Measurements from ENCODE around the gene UBA52. TPM values are rescaled to one million over a fixed set of nuclear protein-coding genes. Genes with fewer than 3 reads are reported as not detected.
A peak's percentile ranks its signal among the peaks of the same experiment; 100 is the strongest.
"Not testable (repeated sequence)": the region's sequence is repeated elsewhere in the genome, so short reads cannot be mapped to it uniquely, and the experiment has no call there.

Gene UBA52
- total RNA-seq, 1 donor from 2014 or later: 1,121 TPM

DNA sequence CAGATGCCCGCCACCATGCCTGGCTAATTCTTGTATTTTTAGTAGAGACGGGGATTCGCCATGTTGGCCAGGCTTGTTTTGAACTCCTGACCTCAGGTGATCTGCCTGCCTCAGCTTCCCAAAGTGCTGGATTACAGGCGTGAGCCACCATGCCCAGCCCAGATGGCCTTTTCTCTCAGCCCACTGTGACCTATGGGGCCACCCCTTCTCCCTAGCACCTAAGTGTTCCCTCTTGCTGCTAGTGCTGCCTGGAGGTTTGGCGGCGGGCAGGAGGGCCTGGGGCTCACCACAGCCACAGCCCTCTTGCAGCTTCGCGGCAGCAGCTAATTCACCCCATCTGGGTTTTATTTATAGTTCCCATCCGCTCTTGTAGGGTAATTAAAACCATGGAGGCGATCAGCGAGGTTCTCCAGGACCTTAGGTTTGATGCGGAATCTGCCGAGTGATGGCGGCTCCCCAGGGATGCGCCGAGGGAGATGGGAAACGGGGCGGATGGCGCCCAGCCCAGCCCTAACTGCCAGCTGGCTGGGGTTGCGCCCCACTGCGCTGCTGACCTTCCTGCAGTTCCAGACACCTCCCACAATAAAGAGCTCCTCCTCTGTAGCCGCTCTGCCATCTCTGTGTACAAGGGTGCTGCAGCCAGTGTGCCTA, 20.2 kb downstream of the UBA52 start:
- DNase-seq (ENCODE audit: low read depth in 2 of 2): no peak

DNA sequence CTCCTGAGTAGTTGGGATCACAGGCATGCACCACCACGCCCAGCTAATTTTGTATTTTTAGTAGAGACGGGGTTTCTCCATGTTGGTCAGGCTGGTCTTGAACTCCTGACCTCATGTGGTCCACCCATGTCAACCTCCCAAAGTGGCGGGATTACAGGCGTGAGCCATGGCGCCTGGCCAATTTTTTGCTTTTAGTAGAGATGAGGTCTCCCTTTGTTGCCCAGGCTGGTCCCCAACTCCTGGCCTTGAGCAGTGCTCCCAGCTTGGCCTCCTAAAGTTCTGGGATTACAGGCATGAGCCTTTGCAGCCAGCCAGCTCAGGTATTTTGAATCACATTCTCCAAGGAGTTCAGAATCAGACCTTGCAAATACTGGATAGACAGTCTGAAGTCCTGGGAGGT, 21.1 kb downstream of the UBA52 start:
- not testable (repeated sequence) for DNase-seq (ENCODE audit: low read depth in 2 of 2)

- DNase-seq (ENCODE audit: low read depth in 2 of 2): no peak
Observed at GRCh38 chr19:18593367-18594095, 21.9 kb downstream of the UBA52 start.

- peak; percentile 67 to 80 for DNase-seq (ENCODE audit: low read depth in 2 of 2)
Observed at GRCh38 chr19:18594096-18594823, 22.6 kb downstream of the UBA52 start.

GRCh38 chr19:18594824-18595373, 23.2 kb downstream of the UBA52 start:
- DNase-seq (ENCODE audit: low read depth in 2 of 2): no peak

- DNase-seq (ENCODE audit: low read depth in 2 of 2): no peak
Observed at GRCh38 chr19:18595475-18595874, 23.8 kb downstream of the UBA52 start.

GRCh38 chr19:18596752-18597157, 25.1 kb downstream of the UBA52 start:
- DNase-seq (ENCODE audit: low read depth in 2 of 2): peak; percentile 33 to 63

GRCh38 chr19:18597809-18598660, 26.4 kb downstream of the UBA52 start:
- DNase-seq (ENCODE audit: low read depth in 2 of 2): no peak

DNA sequence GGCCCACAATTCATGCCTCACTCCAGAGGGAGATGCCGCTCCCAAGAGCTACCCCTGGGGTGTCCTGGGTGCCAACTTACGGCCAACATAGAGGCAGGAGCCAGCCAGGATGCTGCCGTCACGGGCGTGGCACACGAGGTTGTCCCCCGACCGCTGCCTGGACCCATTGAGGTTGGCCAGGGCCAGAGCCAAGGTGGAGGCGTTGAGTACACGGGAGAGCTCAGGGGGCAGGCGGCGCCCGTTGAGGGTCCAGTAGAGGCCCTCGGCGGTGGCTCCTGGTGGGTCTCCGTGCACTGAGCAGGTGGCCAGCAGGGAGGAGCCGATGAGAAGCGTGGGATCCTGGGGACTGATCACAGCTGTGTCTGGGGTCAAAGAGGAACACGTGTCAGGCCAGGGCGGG, 27.8 kb downstream of the UBA52 start:
- no peak for DNase-seq (ENCODE audit: low read depth in 2 of 2)

- not testable (repeated sequence) for DNase-seq (ENCODE audit: low read depth in 2 of 2)
Observed at GRCh38 chr19:18600692-18601397, 29.2 kb downstream of the UBA52 start.

DNA sequence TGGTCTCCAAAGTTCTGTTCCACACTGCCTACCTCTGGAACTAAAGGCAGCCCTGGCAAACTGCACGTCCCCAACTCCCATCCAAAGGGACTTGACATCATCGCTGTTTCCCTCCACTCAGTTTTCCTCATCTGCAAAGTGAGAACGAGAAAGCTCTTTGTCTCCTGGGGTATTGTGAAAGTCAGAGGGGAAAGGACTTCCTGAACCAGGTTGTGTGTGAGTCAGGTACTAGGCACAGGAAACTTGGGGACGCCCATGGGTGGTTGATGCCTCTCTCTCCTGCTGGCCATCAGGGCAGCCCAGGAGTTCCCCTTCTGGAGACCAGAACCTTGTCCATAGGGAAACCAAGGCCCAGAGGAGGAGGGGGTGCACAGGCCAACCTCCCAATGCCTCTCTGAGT, 30.2 kb downstream of the UBA52 start:
- DNase-seq (ENCODE audit: low read depth in 2 of 2): no peak

GRCh38 chr19:18603255-18603957, 31.7 kb downstream of the UBA52 start:
- peak in 1 of 2 donors; percentile 27 for DNase-seq (ENCODE audit: low read depth in 2 of 2)

GRCh38 chr19:18603958-18604819, 32.5 kb downstream of the UBA52 start:
- DNase-seq (ENCODE audit: low read depth in 2 of 2): no peak

GRCh38 chr19:18604820-18605159, 33.1 kb downstream of the UBA52 start:
- no peak for DNase-seq (ENCODE audit: low read depth in 2 of 2)

GRCh38 chr19:18605196-18605545, 33.5 kb downstream of the UBA52 start:
- DNase-seq (ENCODE audit: low read depth in 2 of 2): no peak

GRCh38 chr19:18605546-18606280, 34.1 kb downstream of the UBA52 start:
- DNase-seq (ENCODE audit: low read depth in 2 of 2): no peak

GRCh38 chr19:18606281-18607225, 34.9 kb downstream of the UBA52 start, which contains the start of gene CRLF1:
Gene CRLF1, minus strand, starts transcription at chr19:18606799. Its CDS starts 143 bp downstream, at chr19:18606656.
- no peak for DNase-seq (ENCODE audit: low read depth in 2 of 2)

Data from lung microvascular endothelial cell (primary cell).